Measurements from ENCODE around the gene CTSF.

Gene CTSF

DNA sequence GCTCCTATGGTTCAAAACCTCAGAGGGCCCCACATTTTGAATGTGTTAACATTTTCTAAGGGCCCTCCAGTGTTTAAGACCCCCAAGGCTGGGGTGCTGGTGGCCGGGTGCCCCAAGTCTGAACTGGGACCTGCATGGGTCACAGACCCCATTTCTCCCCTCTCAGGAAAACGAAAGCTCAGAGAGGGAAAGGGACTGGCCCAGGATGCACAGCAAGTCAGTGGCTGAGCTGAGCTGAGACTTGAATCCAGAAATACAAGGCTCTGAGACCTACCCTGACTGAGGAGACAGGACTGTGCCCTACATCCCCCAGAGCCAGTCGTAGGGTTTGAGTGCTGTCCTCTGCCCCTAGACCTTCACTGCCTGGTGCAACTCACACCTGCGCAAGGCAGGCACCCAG is 17.5 kb downstream of the CTSF start:
- Histone ChIP-seq H3K36me3 (no peaks in the 10 kb centered on the region), H3K4me1 (ENCODE audit: control insufficient read depth in 1 of 2, insufficient read depth in 1 of 2, low read depth in 1 of 2, low read length in 1 of 2) (peaks cover 6 to 9% of the 10 kb centered on the region in 2 experiments), H3K9me3 (no peaks in the 10 kb centered on the region), H3K27me3 (peaks cover 32% of the 10 kb centered on the region), H3K27ac (no peak overlapping the region), H3K4me3 (ENCODE audit: low read depth in 1 of 2, low read length in 1 of 2) (no peak overlapping the region)
- TF ChIP-seq, protein P1, sequence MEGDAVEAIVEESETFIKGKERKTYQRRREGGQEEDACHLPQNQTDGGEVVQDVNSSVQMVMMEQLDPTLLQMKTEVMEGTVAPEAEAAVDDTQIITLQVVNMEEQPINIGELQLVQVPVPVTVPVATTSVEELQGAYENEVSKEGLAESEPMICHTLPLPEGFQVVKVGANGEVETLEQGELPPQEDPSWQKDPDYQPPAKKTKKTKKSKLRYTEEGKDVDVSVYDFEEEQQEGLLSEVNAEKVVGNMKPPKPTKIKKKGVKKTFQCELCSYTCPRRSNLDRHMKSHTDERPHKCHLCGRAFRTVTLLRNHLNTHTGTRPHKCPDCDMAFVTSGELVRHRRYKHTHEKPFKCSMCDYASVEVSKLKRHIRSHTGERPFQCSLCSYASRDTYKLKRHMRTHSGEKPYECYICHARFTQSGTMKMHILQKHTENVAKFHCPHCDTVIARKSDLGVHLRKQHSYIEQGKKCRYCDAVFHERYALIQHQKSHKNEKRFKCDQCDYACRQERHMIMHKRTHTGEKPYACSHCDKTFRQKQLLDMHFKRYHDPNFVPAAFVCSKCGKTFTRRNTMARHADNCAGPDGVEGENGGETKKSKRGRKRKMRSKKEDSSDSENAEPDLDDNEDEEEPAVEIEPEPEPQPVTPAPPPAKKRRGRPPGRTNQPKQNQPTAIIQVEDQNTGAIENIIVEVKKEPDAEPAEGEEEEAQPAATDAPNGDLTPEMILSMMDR (IDR thresholded peaks at IDR 0.05) = no peak

- no peak overlapping the region for H3K27ac ChIP-seq
- H3K27me3 ChIP-seq = peaks cover 32% of the 10 kb centered on the region
- no peaks in the 10 kb centered on the region for H3K36me3 ChIP-seq
- peaks cover 16 to 20% of the 10 kb centered on the region in 2 experiments for H3K4me1 ChIP-seq (ENCODE audit: control insufficient read depth in 1 of 2, insufficient read depth in 1 of 2, low read depth in 1 of 2, low read length in 1 of 2)
- TF ChIP-seq, protein P1 (IDR thresholded peaks at IDR 0.05) = no peak
- H3K4me3 ChIP-seq (ENCODE audit: low read depth in 1 of 2, low read length in 1 of 2) = no peak overlapping the region
- H3K9me3 ChIP-seq = no peaks in the 10 kb centered on the region
These were observed 18.7 kb downstream of the CTSF start for GRCh38 chr11:66549696-66550095.

DNA sequence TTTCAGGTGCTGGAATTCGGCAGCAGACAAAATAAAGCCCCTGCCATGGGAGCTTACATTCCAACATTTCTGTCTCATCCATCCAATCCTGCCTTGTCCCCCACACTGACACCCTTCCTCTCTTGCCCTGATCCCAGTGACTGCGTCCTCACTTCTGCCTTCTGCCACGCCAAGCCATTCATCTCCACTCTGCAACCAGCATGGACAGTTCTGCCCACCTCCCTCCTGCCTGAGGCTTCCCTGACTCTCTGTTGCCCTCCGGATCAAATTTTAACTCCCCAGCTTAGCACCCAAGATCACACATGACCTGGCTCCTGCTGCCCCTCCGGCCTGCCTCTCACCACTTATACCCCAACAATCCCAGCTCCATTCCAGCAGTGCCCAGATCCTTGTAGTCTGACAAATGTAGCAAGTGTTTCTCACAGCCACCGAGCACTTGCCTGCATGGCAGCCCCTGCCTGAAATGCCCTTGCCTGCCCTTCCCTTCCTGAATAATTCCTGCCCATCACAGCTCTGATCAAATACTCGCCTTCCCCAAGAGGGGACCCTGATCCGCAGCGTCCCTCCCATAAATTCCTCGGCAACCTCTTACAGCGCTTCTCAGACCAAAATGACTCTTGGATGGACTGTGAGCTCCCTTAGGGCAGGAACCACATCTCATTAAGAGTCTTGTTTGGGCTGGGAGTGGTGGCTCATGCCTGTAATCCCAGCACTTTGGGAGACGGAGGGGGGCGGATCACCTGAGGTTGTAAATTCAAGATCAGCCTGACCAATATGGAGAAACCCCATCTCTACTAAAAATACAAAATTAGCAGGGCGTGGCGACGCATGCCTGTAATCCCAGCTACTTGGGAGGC is 19.4 kb downstream of the CTSF start:
- no peak overlapping the region for H3K27ac ChIP-seq
- peaks cover 23 to 27% of the 10 kb centered on the region in 2 experiments for H3K4me1 ChIP-seq (ENCODE audit: control insufficient read depth in 1 of 2, insufficient read depth in 1 of 2, low read depth in 1 of 2, low read length in 1 of 2)
- H3K36me3 ChIP-seq = no peaks in the 10 kb centered on the region
- no peak overlapping the region for H3K4me3 ChIP-seq (ENCODE audit: low read depth in 1 of 2, low read length in 1 of 2)
- TF ChIP-seq, protein P1 (IDR thresholded peaks at IDR 0.05) = no peak
- H3K27me3 ChIP-seq = peaks cover 32% of the 10 kb centered on the region
- H3K9me3 ChIP-seq = no peaks in the 10 kb centered on the region

DNA sequence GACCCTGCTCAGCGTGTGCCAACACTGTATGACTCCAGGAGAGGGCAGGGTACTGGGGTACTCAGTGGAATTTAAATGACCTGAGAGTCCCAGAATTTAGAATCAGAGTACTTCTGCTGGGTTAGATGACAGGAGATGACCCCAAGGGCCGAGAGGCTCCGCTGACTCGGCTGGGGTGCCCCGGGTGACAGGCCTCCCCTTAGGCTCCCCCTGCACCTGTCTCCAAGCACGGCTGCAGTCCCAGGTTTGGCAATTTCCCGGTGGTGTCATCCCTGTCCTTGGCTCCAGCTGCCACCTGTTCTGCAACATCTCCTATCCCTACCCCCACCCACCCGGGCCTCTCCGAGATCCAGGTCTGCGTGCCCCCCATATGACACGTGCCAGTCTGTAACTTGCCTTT is 20.4 kb downstream of the CTSF start:
- TF ChIP-seq, protein P1 (IDR thresholded peaks at IDR 0.05) = no peak
- peaks cover 32% of the 10 kb centered on the region for H3K27me3 ChIP-seq
- no peak overlapping the region for H3K27ac ChIP-seq
- H3K4me3 ChIP-seq (ENCODE audit: low read depth in 1 of 2, low read length in 1 of 2) = no peak overlapping the region
- peaks cover 30 to 35% of the 10 kb centered on the region in 2 experiments for H3K4me1 ChIP-seq (ENCODE audit: control insufficient read depth in 1 of 2, insufficient read depth in 1 of 2, low read depth in 1 of 2, low read length in 1 of 2)
- H3K36me3 ChIP-seq = no peaks in the 10 kb centered on the region
- H3K9me3 ChIP-seq = no peaks in the 10 kb centered on the region

DNA sequence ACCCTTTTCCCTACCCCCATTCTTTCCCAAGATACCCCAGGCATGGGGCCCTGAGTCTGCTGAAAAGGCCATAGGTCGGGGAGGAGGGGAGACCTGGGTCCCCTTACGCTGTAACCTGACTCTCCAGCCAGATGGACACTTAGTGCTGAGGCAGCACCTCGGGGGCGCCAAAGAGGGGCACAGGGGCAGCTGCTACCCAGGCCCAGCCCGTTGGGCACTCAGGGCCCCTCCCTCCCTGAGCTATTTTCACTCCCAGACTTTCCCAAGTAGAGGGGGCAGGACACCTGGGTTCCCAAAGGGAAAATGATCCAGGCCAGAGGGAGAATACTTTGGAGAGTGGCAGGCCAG is 20.8 kb downstream of the CTSF start:
- Histone ChIP-seq H3K4me1 (ENCODE audit: control insufficient read depth in 1 of 2, insufficient read depth in 1 of 2, low read depth in 1 of 2, low read length in 1 of 2) (peaks cover 30 to 35% of the 10 kb centered on the region in 2 experiments), H3K36me3 (no peaks in the 10 kb centered on the region), H3K27me3 (peaks cover 32% of the 10 kb centered on the region), H3K9me3 (no peaks in the 10 kb centered on the region), H3K4me3 (ENCODE audit: low read depth in 1 of 2, low read length in 1 of 2) (no peak overlapping the region), H3K27ac (no peak overlapping the region)
- TF ChIP-seq, protein P1 (IDR thresholded peaks at IDR 0.05) = no peak
